Caco-2 (cell line): ENCODE results near the gene FEV. TPM values are rescaled to one million over a fixed set of nuclear protein-coding genes. Genes with fewer than 3 reads are reported as not detected.

ENCODE experiments used
- BruUV-seq: library from RNA; stranded (reverse); fragments of 400-500 nt; replicated peaks from 2 replicates; lab custom pipeline; 2021; lab: Mats Ljungman, UMichigan
- CTCF ChIA-PET: fragments of 300-600 bp; sonication (Branson Sonifier 250); formaldehyde crosslinking; loops from one replicate; lab custom pipeline; 2022; ENCODE audit warnings: antibody characterized with exemption; lab: Charles Lee
- POLR2A ChIA-PET: fragments of 300-600 bp; sonication (Branson Sonifier 250); formaldehyde crosslinking; loops from one replicate; lab custom pipeline; 2022; ENCODE audit warnings: antibody characterized with exemption; lab: Charles Lee
- DNase-seq, 2 experiments: peaks; one replicate each; pipeline versions ENCODE4 v3.0.0 to v3.0.0-alpha.2; 2020 to 2022
- H3K27me3 ChIP-seq: replicated peaks from 2 replicates; pipeline ENCODE4 v1.6.0; 2011; ENCODE audit warnings: low read length; ENCODE audit not compliant: control insufficient read depth, insufficient read depth
- H3K36me3 ChIP-seq: 2 replicates; pipeline ENCODE4 v1.5.1; 2011; ENCODE audit warnings: low read length; ENCODE audit not compliant: control insufficient read depth, insufficient read depth
- H3K4me1 ChIP-seq: fragments of 250-450 bp; sonication (Bioruptor Pico); 2 replicates; pipeline ENCODE4 v1.5.1; 2020; ENCODE audit warnings: mild to moderate bottlenecking
- H3K4me3 ChIP-seq: 2 replicates; pipeline ENCODE4 v1.5.1; 2011; ENCODE audit warnings: low read depth, mild to moderate bottlenecking, control low read depth, low read length
- H3K9me3 ChIP-seq: fragments of 250-450 bp; sonication (Bioruptor Pico); 2 replicates; pipeline ENCODE4 v1.5.1; 2020; ENCODE audit warnings: mild to moderate bottlenecking, moderate library complexity
- H3K27ac Mint-ChIP-seq: one replicate; pipeline ENCODE4 v1.8.0; 2022; ENCODE audit warnings: mixed read lengths; ENCODE audit not compliant: unreplicated experiment
- H3K27me3 Mint-ChIP-seq: one replicate; pipeline ENCODE4 v1.8.0; 2022; ENCODE audit warnings: mixed read lengths; ENCODE audit not compliant: insufficient read depth, unreplicated experiment
- H3K36me3 Mint-ChIP-seq: one replicate; pipeline ENCODE4 v1.8.0; 2022; ENCODE audit warnings: mild to moderate bottlenecking, mixed read lengths; ENCODE audit not compliant: insufficient read depth, unreplicated experiment
- H3K4me1 Mint-ChIP-seq: one replicate; pipeline ENCODE4 v1.8.0; 2022; ENCODE audit warnings: low read depth, mixed read lengths; ENCODE audit not compliant: unreplicated experiment
- H3K4me3 Mint-ChIP-seq: one replicate; pipeline ENCODE4 v1.8.0; 2022; ENCODE audit warnings: mild to moderate bottlenecking, moderate library complexity, mixed read lengths; ENCODE audit not compliant: unreplicated experiment
- H3K9me3 Mint-ChIP-seq: one replicate; pipeline ENCODE4 v1.8.0; 2022; ENCODE audit warnings: mixed read lengths; ENCODE audit not compliant: unreplicated experiment
- intact Hi-C: fragments of 100-400 bp; cut with micrococcal nuclease; formaldehyde crosslinking; loops from one replicate; pipeline ENCODE4 v1.10.0; 2022; ENCODE audit not compliant: unreplicated experiment
- total RNA-seq: library from RNA; stranded (reverse); gene quantifications from 2 replicates; pipeline ENCODE4 v1.2.3, GENCODE V29; 2022
- TF ChIP-seq, protein P1 (sequence below), 2 experiments: fragments of 200-600 bp in 1 of 2; IDR thresholded peaks; 1 replicate in 1 of 2; 2 replicates in 1 of 2; pipeline versions ENCODE4 v1.5.1 to v1.8.0; 2011 to 2022; ENCODE audit warnings: antibody characterized with exemption in 1 of 2, control low read depth in 1 of 2, inconsistent platforms in 1 of 2, low read depth in 1 of 2, low read length in 1 of 2, mild to moderate bottlenecking in 1 of 2, moderate library complexity in 1 of 2; ENCODE audit not compliant: insufficient read depth in 1 of 2, severe bottlenecking in 1 of 2, unreplicated experiment in 1 of 2

Gene FEV
- total RNA-seq, 1 experiment from 2014 or later = not detected

DNA sequence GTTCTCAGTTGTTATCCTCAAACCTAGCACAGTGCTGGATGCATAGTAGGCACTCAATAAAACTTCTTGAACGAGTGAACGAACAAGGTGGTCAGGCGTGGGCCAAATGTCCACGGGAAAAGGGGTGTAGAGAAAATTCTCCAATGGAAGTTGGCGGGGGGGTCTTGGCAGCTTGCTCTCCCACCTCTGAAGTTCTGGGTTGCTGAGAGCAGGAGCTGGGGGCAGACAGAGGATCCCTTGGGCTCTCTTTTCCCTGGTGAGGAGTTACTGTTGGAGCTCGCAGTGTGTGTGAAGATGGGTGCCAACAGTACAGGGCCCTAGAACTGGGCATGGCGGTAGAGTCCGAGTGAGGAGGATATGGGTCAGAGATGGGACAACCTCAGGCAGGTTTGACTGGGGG is 10.6 kb upstream of the FEV start:
- H3K4me3 ChIP-seq = no peak overlapping the region
- Mint-ChIP-seq H3K4me3 (peak overlapping the region; percentile 82), H3K36me3 (no peaks in the 10 kb centered on the region), H3K9me3 (no peaks in the 10 kb centered on the region), H3K27me3 (peaks cover 8% of the 10 kb centered on the region), H3K4me1 (peaks cover 9% of the 10 kb centered on the region), H3K27ac (no peak overlapping the region)
- POLR2A ChIA-PET = no interaction called here
- peaks cover 16% of the 10 kb centered on the region for H3K4me1 ChIP-seq
- TF ChIP-seq, protein P1, sequence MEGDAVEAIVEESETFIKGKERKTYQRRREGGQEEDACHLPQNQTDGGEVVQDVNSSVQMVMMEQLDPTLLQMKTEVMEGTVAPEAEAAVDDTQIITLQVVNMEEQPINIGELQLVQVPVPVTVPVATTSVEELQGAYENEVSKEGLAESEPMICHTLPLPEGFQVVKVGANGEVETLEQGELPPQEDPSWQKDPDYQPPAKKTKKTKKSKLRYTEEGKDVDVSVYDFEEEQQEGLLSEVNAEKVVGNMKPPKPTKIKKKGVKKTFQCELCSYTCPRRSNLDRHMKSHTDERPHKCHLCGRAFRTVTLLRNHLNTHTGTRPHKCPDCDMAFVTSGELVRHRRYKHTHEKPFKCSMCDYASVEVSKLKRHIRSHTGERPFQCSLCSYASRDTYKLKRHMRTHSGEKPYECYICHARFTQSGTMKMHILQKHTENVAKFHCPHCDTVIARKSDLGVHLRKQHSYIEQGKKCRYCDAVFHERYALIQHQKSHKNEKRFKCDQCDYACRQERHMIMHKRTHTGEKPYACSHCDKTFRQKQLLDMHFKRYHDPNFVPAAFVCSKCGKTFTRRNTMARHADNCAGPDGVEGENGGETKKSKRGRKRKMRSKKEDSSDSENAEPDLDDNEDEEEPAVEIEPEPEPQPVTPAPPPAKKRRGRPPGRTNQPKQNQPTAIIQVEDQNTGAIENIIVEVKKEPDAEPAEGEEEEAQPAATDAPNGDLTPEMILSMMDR (IDR thresholded peaks at IDR 0.05; ENCODE audit: insufficient read depth in 1 of 2, low read depth in 1 of 2, low read length in 1 of 2, severe bottlenecking in 1 of 2, unreplicated experiment in 1 of 2) = peak in 1 of 2 experiments; percentile 2
- no TSS peak for BruUV-seq
- H3K9me3 ChIP-seq = no peaks in the 10 kb centered on the region
- CTCF ChIA-PET = interaction anchor here (0.6 to 1.9 kb wide), 10 partner anchors 11 to 415 kb away, joined by 3 to 11 read pairs (median 4); no protein-coding TSS in a partner anchor
- intact Hi-C loops = no loop called here
- no peaks in the 10 kb centered on the region for H3K36me3 ChIP-seq
- DNase-seq = no peak
- peaks cover 5% of the 10 kb centered on the region for H3K27me3 ChIP-seq

DNA sequence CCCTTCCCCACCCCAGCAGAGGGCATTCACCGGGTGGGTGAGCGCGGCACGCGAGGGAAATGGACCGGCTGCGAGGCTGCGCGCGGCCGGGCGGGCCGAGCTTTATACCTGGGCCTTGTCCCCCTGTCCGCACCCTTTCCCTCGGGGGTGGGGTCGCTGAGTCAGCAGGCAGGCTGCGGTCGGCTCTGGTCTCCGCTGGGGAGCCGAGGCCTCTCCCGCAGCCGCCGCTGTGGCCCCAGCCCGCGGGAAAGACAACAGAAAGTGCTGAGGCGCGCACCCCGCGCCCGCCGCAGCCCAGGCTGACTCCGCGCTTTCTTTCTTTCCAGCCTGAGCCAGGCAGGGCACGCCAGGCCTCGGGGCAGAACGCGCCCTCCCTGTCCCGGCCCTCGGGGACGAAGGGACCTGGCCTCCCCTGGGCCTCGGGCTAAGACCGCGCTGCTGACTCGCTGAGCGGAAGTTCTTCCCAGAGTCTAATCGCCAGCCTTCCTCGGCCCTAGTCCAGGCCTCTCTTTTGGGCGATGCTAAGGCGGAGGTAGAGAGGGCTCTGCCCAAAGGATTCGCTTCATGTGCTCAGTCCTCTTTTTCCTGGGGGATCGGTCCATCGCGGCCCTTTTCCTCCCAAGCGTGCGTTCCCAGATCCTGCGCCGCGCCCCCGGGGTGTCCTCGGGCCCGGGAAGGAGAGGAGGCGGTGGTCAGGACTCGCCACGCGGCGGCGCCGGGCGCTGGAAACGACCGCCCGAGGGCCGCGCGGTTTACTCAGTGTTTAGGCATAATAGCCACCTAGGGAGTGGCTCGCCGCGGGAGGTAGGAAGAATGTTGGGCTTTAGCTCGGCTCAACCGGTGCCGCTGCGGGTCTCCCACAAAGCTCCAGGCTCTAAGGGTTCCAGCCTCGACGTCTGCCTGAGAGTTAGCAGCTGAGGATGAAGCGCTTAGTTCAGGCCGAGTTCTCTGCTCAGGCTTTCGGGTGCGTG is 8.6 kb upstream of the FEV start, which contains the start of gene CRYBA2:
TSS of gene CRYBA2 (minus strand) at position 78 of the 971 bp plus-strand sequence. CDS start 246 bp downstream, outside the sequence.
- Mint-ChIP-seq H3K36me3 (no peaks in the 10 kb centered on the region), H3K27me3 (peaks cover 20% of the 10 kb centered on the region), H3K9me3 (no peaks in the 10 kb centered on the region), H3K4me3 (peak within 1 kb of the TSS; percentile 69), H3K4me1 (no peaks in the 10 kb centered on the region), H3K27ac (no peak within 1 kb of the TSS)
- Histone ChIP-seq H3K27me3 (peaks cover 6% of the 10 kb centered on the region), H3K4me3 (peak within 1 kb of the TSS; percentile 26), H3K9me3 (no peaks in the 10 kb centered on the region), H3K4me1 (peaks cover 8% of the 10 kb centered on the region), H3K36me3 (no peaks in the 10 kb centered on the region)
- POLR2A ChIA-PET = interaction anchor here (0.6 kb wide), 1 partner anchor 334 kb away, joined by 3 read pairs; the partner anchor contains the start of genes BCS1L and ZNF142
- no TSS peak for BruUV-seq
- intact Hi-C loops = loop anchor here (5.0 kb wide), 1 partner anchor 141 kb away; no protein-coding TSS in a partner anchor
- CTCF ChIA-PET = interaction anchor here (0.7 to 1.9 kb wide), 8 partner anchors 9 to 141 kb away, joined by 3 to 11 read pairs (median 6); no protein-coding TSS in a partner anchor
- TF ChIP-seq, protein P1 (IDR thresholded peaks at IDR 0.05; ENCODE audit: insufficient read depth in 1 of 2, low read depth in 1 of 2, low read length in 1 of 2, severe bottlenecking in 1 of 2, unreplicated experiment in 1 of 2) = peak in 1 of 2 experiments; percentile 50
- DNase-seq = peak in 1 of 2 experiments; percentile 63
